SU-DHL-6 (cell line): ENCODE data around the gene CKM.
"Not testable (repeated sequence)": the region's sequence is repeated elsewhere in the genome, so short reads cannot be mapped to it uniquely, and the experiment has no call there.

Source experiments
- H2AFZ ChIP-seq: fragments of 200-600 bp; sonication (generic); 2 replicates; pipeline ENCODE4 v1.6.1; 2014; ENCODE audit warnings: low read depth, mild to moderate bottlenecking, moderate library complexity, mixed read lengths, antibody characterized with exemption, low read length; ENCODE audit not compliant: severe bottlenecking
- H3F3A ChIP-seq: fragments of 200-600 bp; shearing (Covaris generic); 2 replicates; pipeline ENCODE4 v1.6.0; 2016; ENCODE audit warnings: antibody characterized with exemption, mild to moderate bottlenecking; ENCODE audit not compliant: insufficient read depth
- H3K27ac ChIP-seq: fragments of 200-600 bp; sonication (generic); 2 replicates; pipeline ENCODE4 v1.5.1; 2016; ENCODE audit warnings: low read depth, mild to moderate bottlenecking, low read length, moderate library complexity, mixed read lengths
- H3K27me3 ChIP-seq: fragments of 200-600 bp; sonication (generic), shearing (Covaris generic); 2 replicates; pipeline ENCODE4 v1.6.0; 2014; ENCODE audit warnings: mild to moderate bottlenecking, low read length
- H3K36me3 ChIP-seq: fragments of 200-600 bp; sonication (generic); 2 replicates; pipeline ENCODE4 v1.6.1; 2014; ENCODE audit warnings: mild to moderate bottlenecking, low read length, mixed read lengths
- H3K4me2 ChIP-seq: fragments of 300-600, 200-600 bp; shearing (Covaris generic), sonication (generic); 2 replicates; pipeline ENCODE4 v1.6.0; 2014; ENCODE audit warnings: low read length, low read depth, mild to moderate bottlenecking; ENCODE audit not compliant: poor library complexity, severe bottlenecking
- H3K4me3 ChIP-seq: fragments of 200-600 bp; sonication (generic); 2 replicates; pipeline ENCODE4 v1.5.1; 2014; ENCODE audit warnings: antibody characterized with exemption, low read length, mild to moderate bottlenecking, mixed read lengths; ENCODE audit not compliant: insufficient read depth, poor library complexity, severe bottlenecking
- H3K79me2 ChIP-seq: fragments of 200-600 bp; sonication (generic); 2 replicates; pipeline ENCODE4 v1.6.1; 2014; ENCODE audit warnings: mild to moderate bottlenecking, low read length, moderate library complexity; ENCODE audit not compliant: insufficient read depth
- H3K9ac ChIP-seq: fragments of 200-600 bp; sonication (generic); 2 replicates; pipeline ENCODE4 v1.7.0; 2014; ENCODE audit warnings: mild to moderate bottlenecking, low read length
- H3K9me2 ChIP-seq: fragments of 200-600 bp; sonication (generic); replicated peaks from 2 replicates; pipeline ENCODE4 v1.6.1; 2014; ENCODE audit warnings: low read length; ENCODE audit not compliant: insufficient read depth
- H3K9me3 ChIP-seq: fragments of 200-600 bp; sonication (generic); 2 replicates; pipeline ENCODE4 v1.6.1; 2014; ENCODE audit warnings: low read length, mixed read lengths; ENCODE audit not compliant: insufficient read depth
- H4K20me1 ChIP-seq: fragments of 200-600 bp; sonication (generic); 2 replicates; pipeline ENCODE4 v1.6.1; 2014; ENCODE audit warnings: low read depth, mild to moderate bottlenecking, antibody characterized with exemption, low read length, moderate library complexity, mixed read lengths
- EZH2phosphoT487 ChIP-seq: fragments of 200-600 bp; sonication (generic), shearing (Covaris generic); conservative IDR thresholded peaks from 2 replicates; pipeline ENCODE4 v1.6.1; 2018; ENCODE audit warnings: mild to moderate bottlenecking, antibody characterized with exemption, low read length, moderate library complexity, mixed read lengths
- TF ChIP-seq, protein P1 (sequence below): fragments of 200-600 bp; sonication (generic); IDR thresholded peaks from one replicate; pipeline ENCODE4 v1.5.1; 2017; ENCODE audit warnings: antibody characterized with exemption, mild to moderate bottlenecking, low read length, moderate library complexity; ENCODE audit not compliant: insufficient read depth, poor library complexity, severe bottlenecking

CKM gene

DNA sequence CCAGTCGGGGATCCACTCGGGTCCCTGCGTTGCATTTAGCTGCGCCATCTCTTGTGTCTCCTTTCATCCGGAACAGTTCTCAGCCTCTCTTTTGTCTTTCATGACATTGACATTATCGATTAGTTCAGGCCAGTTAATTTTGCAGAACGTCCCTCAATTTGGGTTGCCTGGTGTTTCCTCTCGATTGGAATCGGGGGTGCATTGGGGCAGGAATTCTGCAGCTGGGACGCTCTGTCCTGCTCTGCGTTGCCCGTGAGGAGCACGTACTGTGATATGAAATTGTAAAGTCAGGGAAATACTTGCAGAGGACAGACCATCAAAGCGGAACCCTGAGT, 49.2 kb downstream of the CKM start:
- no peaks in the 10 kb centered on the region for H3K9me3 ChIP-seq
- TF ChIP-seq, protein P1, sequence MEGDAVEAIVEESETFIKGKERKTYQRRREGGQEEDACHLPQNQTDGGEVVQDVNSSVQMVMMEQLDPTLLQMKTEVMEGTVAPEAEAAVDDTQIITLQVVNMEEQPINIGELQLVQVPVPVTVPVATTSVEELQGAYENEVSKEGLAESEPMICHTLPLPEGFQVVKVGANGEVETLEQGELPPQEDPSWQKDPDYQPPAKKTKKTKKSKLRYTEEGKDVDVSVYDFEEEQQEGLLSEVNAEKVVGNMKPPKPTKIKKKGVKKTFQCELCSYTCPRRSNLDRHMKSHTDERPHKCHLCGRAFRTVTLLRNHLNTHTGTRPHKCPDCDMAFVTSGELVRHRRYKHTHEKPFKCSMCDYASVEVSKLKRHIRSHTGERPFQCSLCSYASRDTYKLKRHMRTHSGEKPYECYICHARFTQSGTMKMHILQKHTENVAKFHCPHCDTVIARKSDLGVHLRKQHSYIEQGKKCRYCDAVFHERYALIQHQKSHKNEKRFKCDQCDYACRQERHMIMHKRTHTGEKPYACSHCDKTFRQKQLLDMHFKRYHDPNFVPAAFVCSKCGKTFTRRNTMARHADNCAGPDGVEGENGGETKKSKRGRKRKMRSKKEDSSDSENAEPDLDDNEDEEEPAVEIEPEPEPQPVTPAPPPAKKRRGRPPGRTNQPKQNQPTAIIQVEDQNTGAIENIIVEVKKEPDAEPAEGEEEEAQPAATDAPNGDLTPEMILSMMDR = no peak
- no peak for TF ChIP-seq EZH2phosphoT487
- H3K27me3 ChIP-seq = no peaks in the 10 kb centered on the region
- H2AFZ ChIP-seq = no peak overlapping the region
- no peaks in the 10 kb centered on the region for H4K20me1 ChIP-seq
- no peaks in the 10 kb centered on the region for H3K9me2 ChIP-seq
- H3K4me3 ChIP-seq = no peak overlapping the region
- no peaks in the 10 kb centered on the region for H3F3A ChIP-seq
- H3K36me3 ChIP-seq = no peaks in the 10 kb centered on the region
- H3K9ac ChIP-seq = no peak overlapping the region
- H3K4me2 ChIP-seq = no peak overlapping the region
- H3K27ac ChIP-seq = no peak overlapping the region
- no peaks in the 10 kb centered on the region for H3K79me2 ChIP-seq

DNA sequence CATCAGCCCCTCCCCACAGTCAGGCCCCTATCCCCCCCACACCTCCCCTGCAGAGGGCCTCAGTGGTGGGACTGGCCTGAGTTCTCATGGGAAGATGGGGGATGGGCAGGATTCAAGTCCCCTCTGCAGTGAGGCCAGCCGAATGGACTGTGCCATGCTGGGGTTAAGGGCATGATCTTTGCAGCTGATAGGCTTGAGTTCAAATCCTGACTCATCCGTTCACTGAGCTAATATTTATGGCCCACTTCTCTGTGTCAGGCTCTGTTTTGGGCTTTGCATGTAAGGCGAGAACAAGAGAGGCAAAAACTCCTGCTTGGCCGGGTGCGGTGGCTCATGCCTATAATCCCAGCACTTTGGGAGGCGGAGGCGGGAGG, 51.0 kb downstream of the CKM start:
- Histone ChIP-seq H4K20me1 (no peaks in the 10 kb centered on the region), H3K9me2 (no peaks in the 10 kb centered on the region), H3K36me3 (no peaks in the 10 kb centered on the region), H3K4me2 (no peak overlapping the region), H3K79me2 (no peaks in the 10 kb centered on the region), H3F3A (no peaks in the 10 kb centered on the region), H3K4me3 (no peak overlapping the region), H3K9ac (no peak overlapping the region), H3K27ac (no peak overlapping the region), H3K27me3 (no peaks in the 10 kb centered on the region), H3K9me3 (no peaks in the 10 kb centered on the region), H2AFZ (no peak overlapping the region)
- no peak for TF ChIP-seq EZH2phosphoT487
- TF ChIP-seq, protein P1 = no peak

DNA sequence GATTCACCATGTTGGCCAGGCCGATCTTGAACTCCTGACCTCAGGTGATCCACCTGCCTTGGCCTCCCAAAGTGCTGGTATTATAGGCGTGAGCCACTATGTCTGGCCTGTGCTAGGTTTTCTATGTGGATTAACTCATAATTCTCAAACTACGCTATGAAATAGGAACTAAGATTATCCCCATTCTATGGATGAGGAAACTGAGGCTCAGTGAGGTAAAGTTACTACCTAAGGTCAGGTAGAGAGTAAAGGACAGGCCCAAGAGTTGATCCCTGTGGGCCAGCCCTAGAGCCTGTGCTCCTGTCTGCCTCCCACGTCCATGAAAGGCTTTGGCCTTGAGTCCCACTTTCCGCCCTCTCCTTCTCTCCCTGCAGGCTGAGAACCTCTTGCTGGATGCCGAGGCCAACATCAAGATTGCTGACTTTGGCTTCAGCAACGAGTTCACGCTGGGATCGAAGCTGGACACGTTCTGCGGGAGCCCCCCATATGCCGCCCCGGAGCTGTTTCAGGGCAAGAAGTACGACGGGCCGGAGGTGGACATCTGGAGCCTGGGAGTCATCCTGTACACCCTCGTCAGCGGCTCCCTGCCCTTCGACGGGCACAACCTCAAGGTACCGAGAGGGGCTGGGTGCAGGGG, 51.5 kb downstream of the CKM start:
- H2AFZ ChIP-seq = no peak overlapping the region
- H3K4me3 ChIP-seq = no peak overlapping the region
- no peak overlapping the region for H3K4me2 ChIP-seq
- TF ChIP-seq, protein P1 = no peak
- TF ChIP-seq EZH2phosphoT487 = no peak
- H3K27me3 ChIP-seq = no peaks in the 10 kb centered on the region
- no peaks in the 10 kb centered on the region for H4K20me1 ChIP-seq
- H3K9me2 ChIP-seq = no peaks in the 10 kb centered on the region
- H3K27ac ChIP-seq = no peak overlapping the region
- no peaks in the 10 kb centered on the region for H3F3A ChIP-seq
- H3K79me2 ChIP-seq = no peaks in the 10 kb centered on the region
- no peak overlapping the region for H3K9ac ChIP-seq
- H3K36me3 ChIP-seq = no peaks in the 10 kb centered on the region
- H3K9me3 ChIP-seq = no peaks in the 10 kb centered on the region

DNA sequence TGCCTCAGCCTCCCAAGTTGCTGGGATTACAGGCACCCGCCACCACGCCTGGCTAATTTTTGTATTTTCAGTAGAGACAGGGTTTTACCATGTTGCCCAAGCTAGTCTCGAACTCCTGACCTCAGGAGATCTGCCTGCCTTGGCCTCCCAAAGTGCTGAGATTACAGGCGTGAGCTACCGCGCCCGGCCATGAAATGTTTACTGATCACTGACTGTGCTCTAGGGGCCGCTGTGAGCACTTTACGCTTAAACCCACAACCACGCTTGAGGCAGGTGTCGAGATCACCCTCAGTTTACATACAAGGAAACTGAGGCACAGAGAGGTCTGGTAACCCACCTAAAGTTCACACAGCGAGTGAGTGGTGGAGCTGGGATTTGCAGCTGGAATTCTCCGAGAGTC, 52.7 kb downstream of the CKM start:
- H3K27ac ChIP-seq, H3K36me3 ChIP-seq, H3K4me2 ChIP-seq, H3K4me3 ChIP-seq, H3K27me3 ChIP-seq, H2AFZ ChIP-seq, H3K9ac ChIP-seq, H3F3A ChIP-seq, H3K9me3 ChIP-seq, H3K9me2 ChIP-seq, H3K79me2 ChIP-seq, H4K20me1 ChIP-seq: not testable (repeated sequence)
